DMS153 (cell line): Measurements from ENCODE around the gene NTRK1.

Source experiments
- DNase-seq: peaks from one replicate; lab custom pipeline; 2025; lab: John Stamatoyannopoulos, UW

Gene NTRK1

DNA sequence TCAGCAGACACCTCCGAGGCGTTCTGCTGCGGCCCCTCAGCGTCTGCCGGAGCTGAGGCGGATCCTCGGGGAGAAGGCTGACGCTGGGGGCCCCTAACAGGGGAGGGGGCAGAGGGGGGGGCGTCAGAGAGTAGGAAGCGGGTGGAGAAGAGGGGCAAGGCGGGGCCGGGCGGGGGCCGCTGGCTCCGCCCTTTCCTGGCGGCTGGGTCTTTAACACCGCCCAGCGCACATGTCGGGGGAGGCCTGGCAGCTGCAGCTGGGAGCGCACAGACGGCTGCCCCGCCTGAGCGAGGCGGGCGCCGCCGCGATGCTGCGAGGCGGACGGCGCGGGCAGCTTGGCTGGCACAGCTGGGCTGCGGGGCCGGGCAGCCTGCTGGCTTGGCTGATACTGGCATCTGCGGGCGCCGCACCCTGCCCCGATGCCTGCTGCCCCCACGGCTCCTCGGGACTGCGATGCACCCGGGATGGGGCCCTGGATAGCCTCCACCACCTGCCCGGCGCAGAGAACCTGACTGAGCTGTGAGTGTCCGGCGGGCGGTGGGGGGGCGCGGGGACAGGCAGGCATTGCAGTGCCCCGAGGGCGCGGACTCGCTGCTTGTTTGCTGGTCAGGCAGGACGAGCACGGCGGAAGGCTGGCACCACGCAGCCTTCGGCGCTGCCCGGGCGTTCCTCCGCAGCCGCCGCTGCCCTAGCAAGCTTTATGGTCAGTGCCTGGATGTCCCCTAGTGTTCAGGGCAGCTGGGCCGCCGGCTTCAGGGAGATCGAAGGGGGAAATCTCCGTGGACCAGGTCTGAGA, at the start of gene NTRK1:
TSS of gene NTRK1 (plus strand) at position 238 of the 796 bp plus-strand sequence. CDS start at position 308, 70 bp downstream.
- no peak for DNase-seq

DNA sequence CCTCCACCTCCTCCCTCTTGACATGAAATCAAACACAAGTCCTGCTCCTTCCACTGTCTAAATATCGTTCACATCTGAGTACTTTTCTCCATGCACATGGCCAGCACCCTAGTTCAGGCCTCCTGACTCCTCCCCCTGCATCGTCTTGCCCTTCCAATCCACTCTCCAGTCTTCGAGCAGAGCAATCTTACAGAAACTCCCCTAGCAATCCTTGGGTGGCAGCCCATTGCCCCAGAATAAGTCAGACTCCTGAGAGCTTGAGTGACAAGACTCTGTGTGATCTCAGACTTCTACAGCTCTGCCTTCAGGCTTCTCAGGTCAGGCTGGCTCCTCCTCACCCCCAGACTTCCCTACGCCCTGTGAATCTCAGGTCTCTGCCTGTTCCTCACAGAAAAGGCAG, 49.5 kb upstream of the NTRK1 start:
- no peak for DNase-seq

DNA sequence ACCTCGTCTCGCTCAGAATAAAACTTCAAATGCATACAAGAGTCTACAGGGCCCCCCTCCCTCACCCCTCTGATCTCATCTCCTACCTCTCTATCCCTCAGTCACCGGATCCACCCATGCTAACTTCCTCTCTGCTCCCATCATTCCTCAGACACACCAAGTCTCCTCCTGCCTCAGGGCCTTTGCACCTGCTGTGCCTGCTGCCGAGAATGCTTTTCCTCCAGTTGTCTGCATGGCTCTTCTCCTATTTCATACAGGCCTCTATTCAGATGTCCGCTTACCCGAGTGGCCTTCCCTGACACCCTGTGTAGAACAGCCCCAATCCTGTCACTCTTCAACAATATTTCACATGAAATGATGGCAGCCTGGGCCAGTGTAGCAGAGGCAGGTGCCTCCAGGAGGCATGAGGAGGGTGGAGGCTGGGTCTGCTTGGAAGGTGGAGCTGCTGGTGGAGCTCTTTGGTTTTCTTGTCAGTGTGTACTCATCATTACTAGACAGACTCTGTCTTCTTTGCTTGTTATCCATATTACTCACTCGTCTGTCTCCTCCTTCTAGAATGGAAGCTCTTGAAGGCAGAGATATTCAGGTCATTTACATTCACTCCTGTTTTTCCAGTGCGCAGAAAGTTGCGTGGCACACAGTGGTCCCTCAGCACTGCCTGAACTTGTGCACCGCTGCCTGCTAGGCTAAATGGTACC, 48.2 kb upstream of the NTRK1 start:
- DNase-seq = no peak

DNA sequence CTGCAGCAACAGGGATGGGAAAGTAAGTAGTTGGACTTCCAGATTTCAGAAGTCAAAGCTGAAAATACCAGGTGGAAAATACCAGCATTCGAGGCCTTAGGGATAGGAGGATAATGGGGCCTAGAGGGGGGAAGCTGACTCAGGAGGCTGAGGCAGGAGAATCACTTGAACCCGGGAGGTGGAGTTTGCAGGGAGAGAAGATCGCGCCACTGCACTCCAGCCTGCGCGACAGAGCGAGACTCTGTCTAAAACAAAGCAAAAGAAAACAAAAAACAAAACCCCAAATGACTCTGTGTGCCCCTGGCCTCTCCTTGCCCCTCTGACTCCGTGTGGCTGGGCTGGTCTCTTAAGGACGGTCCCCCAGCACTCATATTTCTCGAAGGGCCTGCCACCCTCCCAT, 47.4 kb upstream of the NTRK1 start:
- DNase-seq = no peak

DNA sequence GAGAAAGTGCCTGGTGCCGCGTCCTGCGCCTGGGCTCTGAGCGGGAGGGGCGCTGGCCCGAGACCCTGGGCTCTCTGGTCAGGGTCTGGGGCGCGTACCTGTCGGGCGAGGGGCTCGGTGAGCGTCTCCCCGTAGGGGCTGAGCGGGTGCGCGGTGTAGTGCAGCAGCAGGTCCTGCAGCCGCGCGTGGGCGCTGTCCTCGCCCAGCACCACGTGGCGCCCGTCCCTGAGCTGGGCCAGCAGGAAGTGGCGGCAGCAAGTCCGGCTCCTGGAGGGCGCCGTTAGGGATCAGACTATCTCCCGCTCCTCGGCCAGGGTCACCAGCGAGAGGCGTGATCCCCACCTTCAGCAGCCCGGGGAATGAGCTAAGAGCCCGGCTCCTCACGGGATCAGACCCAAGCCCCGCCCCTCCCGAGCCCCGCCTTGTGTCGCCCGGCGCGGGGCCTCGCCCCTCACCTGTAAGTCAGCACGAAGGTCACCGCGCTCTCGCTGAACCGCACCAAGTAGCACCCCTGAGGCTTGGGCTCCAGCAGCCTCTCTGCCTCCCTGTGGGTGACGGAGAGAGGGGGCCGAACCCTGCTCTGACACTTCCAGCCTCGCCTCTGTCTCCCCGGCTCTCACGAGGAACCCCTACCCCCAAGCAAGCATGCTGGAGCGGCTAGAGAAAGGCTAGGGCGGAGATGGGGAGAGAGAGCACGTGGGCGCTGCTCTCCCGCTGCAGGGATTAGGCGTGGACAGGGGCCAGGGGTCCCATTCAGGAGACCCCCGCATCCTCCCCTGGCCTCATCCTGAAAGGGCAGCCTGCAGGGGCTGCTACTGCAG, 46.7 kb upstream of the NTRK1 start:
- DNase-seq = peak; percentile 44

DNA sequence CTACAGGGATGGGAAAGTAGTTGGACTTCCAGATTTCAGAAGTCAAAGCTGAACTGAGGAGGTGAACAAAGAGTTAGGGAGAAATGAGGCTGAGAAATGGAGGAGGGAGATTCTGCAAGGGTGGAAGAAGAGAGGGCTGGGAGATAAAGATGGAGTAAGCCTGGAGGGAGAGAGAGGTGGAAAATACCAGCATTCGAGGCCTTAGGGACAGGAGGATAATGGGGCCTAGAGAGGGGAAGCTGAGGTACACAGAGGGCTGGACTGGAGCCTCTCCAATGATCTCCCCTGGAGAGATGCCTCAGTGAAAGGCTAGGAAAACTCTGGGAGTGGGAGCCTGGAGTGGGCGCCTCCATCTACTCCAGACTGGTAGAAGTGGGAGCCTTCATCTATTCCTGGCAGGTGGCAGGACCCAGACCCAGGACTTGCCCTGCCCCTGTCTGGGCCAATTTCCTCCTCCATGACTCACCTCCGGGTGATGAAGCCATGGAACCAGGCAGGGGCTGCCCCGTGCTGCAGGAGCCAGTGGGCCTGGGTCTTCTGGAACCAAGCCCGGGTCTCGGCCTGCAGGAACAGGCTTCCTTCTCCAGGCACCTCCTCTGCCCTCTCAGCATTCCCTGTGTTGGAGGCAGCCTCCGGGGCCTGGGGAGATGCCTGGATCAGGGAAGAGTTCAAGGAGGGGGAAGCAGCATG, 45.9 kb upstream of the NTRK1 start:
- DNase-seq = no peak

DNA sequence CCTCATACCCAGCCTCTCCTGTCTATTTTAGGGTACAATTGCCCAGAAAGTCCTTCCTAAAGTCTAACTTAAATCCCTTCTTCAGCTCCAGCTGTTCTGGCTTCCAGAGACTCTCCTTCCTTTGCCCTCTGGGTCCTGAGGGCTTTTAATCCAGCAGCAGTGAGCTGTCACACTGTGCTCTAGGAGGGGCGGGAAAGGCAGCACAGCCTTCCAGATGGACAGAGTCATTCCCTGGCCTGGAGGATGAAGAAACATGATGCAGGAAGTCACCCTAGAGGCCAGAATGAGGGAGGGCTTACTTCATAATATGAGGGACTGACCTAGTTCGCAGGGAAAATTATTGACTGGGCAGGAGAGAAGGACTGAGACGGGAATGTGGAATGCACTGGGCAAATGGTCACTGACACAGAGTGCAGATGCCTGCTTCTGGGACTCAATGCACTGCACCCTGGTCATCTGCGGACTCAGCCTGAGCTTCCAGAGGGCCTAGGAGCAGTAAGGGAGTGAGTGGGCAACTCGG, 45.3 kb upstream of the NTRK1 start:
- DNase-seq = no peak

DNA sequence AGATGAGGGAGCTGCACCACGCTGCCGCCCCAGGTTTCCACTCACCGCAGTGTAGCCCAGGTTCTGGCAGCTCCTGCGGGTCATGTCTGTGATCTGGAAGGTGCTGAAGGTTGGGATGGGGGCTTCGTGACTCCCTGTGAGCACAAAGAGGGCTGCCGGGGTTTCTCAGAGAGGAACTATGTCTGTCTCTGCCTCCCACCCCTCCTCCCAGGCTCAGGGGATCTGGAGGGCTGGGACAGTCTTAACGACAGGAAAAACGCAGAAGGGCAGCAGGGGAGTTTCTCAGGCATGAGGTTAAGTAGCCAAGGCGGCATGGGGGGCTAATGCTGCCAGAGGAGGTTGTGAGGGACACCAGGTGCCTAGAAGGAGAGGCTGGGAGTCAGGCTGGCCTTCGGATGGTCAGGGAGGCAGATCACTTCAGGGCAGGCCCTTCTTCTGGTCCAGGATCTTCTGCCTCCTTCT, 44.7 kb upstream of the NTRK1 start:
- no peak for DNase-seq

DNA sequence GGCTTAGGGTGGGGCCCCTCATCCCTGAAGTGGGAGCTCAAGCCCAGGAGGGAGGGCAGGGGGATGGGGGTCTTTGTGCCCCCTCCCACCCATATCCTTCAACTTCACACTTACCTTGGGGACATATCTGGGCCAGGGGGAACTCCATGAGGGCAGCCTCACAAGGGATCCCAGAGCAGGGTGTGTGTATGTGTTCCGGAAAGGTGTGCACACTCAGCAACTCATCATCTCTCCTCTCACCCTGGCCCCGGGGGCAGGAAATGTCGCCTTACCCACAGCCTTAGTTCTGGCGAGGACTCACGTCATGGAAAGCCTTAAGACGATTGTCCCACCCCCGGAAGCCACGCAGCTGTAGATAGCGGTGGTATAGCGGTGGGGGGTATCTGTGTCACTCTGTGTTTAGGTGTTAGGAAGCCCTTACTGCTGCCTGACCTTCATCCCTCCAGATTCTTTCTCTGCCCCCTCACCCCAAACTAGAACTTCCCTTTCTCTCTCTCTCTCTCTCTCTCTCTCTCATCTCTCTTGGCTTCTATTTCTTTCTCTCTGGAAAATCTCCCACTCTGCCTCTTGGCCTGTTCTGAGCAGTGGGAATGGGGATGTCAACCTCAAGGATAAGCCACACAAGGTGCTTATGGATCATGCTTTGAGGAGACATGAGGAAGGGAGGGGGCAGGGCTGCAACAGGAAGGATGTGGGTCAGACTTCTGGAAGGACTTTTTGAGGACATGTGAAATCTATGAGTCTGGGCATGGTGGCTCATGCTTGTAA, 43.9 kb upstream of the NTRK1 start, which contains the start of gene SH2D2A:
TSS of gene SH2D2A (minus strand) at position 288 of the 768 bp plus-strand sequence. CDS start at position 148, 140 bp downstream.
- no peak for DNase-seq

DNA sequence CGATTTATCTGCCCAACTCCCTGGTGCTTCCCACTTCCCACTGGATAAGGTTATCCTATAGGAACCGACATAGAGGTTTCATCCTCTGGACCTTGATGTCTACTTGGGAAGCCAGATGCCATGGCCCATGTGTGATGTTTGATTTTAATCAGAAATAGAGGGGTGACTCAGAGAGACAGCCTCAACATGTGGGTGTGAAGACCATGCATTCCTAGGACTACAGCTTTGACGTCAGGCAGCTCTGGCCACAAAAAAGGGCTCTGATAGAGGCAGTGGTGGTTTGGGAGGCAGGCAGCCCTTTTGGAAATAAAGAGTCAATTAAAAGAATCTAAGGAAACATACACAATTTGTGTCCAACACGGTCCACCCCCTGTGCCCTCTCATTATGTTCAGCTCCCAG, 38.9 kb upstream of the NTRK1 start:
- no peak for DNase-seq

DNA sequence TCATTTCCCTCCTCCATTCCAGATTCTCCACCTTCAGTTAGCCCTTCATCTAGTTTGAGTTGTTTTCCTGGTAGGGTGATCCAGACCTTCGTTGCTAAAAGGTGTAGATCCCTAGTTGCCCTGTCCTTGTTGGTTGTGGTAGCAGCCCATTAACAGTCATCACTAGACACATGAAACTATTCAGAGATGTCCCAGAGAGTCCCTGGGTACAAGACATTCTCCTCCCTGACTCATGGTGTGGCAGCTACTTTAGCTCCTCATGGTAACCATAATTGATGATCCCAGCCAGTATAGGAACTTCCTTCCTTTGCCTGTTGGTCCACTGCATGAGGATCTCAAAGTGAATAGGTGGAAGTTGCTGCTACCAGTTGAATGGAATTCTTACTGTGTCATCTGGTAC, 38.0 kb upstream of the NTRK1 start:
- DNase-seq = no peak

DNA sequence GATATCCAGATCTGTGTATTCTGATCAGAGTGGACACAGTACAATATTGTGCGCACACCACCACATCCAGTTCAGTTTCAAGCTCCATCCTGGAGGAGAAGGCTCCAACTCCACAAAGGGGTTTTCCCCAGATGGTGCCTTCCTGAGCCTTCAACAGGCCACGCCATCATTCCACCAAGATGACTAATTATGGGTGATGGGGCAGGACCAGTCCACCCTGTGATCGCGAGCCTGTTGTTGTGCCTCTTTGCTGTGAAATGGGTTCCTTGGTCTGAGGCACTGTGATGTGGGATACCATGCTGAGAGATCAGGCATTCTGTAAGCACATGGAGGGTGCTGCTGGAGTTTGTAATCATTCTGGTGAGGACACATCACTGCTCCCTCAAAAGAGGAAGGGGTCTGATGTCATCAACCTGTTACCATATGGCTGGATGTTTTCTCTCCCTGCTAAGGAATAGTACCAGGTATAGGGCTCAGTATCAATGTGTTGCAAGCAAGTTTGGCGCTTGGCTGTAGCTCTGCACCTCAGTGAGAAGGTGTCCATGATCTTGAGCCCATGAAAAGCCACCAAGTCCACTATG, 37.4 kb upstream of the NTRK1 start:
- no peak for DNase-seq

DNA sequence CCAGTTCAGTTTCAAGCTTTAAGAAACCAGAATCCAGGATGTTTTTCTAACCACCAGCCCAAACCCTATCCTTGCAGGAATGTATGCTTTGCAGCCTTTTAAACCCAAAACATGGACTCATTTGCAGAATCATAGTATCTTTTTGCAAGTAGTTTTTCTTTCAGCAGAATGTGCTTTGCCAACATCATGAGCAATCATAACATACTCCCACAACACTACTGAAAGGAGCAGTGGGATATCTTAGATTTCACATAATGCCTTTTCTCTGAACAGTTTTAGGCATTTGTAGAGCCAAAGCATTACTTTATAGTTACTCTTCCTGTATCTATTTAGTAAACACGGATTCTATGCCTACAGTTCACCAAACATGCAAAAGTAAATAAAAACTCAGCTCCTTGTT, 34.0 kb upstream of the NTRK1 start:
- DNase-seq = no peak

DNA sequence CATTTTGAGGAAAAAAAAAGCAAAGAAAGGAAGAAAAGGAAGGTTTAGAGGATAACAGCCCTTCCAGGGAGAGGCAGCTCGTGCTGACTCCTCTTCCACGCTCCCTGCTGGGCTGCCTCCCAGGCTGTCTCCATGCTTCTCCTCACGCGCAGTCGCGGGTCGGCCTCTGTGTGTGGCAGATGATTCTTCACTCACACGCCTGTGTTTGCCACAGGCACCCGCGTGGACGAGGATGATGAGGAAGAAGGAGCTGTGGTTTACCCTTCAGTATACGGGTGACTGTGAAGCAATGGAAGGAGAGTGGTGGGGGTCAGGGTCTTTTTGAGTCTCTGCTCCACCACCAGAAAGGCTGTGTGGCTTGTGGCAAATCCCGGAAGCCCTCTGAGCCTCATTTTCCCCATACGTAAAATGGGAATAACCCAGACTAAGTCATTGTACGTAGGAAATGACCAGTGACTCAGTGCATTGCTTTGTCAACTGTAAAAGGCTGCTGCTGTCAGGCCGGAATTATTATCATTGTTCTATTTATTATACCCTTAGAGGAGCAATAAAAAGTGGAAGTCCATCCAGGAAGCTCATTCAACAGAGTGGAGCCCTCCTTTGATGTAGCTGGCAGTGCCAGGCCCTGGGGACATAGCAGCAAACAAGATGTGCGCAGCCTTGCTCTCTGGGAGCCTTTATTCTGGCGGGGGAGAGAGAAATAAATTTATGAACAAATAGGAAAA, 32.1 kb upstream of the NTRK1 start:
- DNase-seq = peak; percentile 22

DNA sequence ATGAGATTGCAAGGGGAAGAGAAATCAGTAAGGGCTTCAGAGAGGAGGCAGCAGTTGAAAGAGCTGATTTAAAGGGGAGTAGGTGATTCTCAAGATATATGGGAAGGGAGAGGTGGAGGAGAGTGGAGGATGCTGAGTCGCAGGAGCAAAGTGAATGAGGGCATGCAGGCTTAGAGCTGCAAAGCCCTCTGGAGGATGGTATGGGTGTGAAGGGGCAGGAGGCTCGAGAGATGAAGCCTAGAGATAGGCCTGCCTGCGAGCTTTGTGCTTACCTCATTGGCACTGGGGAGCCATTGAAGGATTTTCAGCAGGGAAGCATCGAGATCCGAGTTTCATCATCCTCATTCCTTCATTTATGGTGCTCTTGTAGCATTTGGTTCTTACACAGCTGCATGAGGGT, 28.2 kb upstream of the NTRK1 start:
- no peak for DNase-seq

DNA sequence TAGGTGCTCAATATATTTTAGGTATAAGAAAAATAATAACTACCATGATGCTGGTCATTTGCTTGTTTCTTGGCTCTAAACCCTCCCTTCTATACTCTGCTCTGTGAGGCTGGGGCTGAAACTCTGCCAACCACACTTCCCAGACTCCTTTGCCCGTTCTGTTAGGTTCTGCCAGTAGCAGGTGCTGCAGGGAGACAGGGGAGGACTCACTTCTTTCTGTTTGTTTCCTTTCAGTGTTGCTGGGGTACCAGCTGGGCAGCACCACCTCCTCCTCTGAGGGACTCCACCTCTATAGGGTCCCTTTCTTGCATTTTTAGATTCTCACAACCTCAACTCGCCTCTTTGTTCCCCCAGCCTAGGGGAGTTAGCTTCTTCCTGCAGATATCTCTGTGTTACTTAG, 27.1 kb upstream of the NTRK1 start:
- no peak for DNase-seq

DNA sequence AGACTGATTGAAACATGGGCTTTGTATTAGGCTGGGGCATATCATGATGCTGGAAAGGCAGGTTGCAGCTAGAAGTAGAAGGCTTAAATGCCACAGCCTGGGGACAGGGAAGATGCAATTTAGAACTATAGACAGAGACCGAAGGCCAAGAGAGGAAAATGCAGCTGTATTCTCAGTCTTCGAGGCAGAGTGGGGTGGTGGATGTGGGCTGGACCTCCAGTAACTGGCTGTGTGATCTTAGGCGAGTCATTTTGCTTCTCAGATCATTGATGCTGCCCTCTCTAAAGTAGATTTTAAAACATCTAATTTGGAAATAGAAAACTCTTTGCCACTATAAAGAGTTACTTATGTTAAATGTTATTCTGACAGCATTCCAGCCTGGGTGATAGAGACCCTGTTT, 26.3 kb upstream of the NTRK1 start:
- DNase-seq = no peak

DNA sequence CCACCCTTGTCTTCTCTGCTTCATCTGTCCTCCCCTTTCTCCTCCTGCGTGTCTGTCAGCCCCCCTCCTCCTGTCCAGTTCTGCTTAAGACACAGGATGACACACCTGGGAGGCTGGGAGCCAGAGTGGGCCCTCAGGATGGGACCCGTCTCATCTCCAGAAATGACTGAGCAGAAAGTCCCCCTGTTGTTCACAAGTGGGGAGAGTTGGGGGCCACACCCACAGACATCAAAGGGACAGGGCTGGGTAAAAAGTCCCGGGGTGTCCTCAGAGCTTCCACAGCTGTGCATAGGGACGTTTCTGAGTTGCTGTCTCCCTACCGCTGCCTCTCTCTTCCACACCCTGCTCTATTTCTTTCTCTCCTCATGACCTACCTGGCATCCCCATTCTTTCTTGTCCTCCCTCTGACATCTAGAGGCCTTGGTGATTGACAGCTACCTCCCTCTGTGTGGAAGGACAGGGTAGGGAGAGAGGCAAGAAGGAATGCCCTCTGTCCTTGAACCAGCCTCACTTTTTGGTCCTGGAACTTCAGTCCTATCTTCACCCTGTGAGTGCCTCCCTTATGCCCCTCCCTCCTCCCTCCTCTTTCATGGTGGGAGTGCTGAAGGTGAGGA, 24.5 kb upstream of the NTRK1 start:
- DNase-seq = no peak

DNA sequence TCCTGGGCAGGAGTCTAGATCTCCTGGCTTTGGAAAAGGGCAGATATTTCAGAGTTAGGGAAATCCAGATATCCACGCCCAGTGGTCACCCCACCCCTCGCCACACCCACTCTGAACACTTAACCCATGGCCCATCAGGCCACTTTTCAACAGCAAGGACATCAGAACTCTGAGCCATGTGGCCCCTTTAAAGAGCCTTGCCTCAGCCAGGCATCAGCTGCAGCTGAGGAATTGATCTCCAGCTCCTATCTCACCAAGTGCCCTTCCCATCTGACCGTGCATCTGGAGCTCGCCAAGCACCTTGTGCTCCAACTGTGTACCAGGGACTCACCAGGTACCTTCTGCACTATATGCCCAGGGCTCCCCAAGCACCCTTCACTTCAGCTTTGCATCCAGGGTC, 23.8 kb upstream of the NTRK1 start:
- DNase-seq = no peak
